WTC11 (cell line): ENCODE data around the gene ZCCHC2.

Source experiments
- FOXJ3 ChIP-seq: sonication (generic); formaldehyde crosslinking; IDR thresholded peaks from 2 replicates; pipeline ENCODE4 v1.9.0; 2021; ENCODE audit warnings: missing genetic modification reagents, mild to moderate bottlenecking, borderline replicate concordance
- IRF2 ChIP-seq: sonication (generic); formaldehyde crosslinking; IDR thresholded peaks from 2 replicates; pipeline ENCODE4 v1.8.0; 2022; ENCODE audit warnings: low read depth, missing genetic modification reagents, borderline replicate concordance
- JUN ChIP-seq: sonication (generic); formaldehyde crosslinking; IDR thresholded peaks from 2 replicates; pipeline ENCODE4 v1.8.0; 2023; ENCODE audit warnings: mild to moderate bottlenecking, missing genetic modification reagents
- MAX ChIP-seq: sonication (generic); formaldehyde crosslinking; IDR thresholded peaks from 2 replicates; pipeline ENCODE4 v1.8.0; 2022; ENCODE audit warnings: mild to moderate bottlenecking, missing genetic modification reagents
- NFYB ChIP-seq: sonication (generic); formaldehyde crosslinking; conservative IDR thresholded peaks from 2 replicates; pipeline ENCODE4 v1.8.0; 2022; ENCODE audit warnings: low read depth, missing genetic modification reagents
- SP1 ChIP-seq: sonication (generic); formaldehyde crosslinking; conservative IDR thresholded peaks from 2 replicates; pipeline ENCODE4 v1.8.1; 2022; ENCODE audit warnings: missing genetic modification reagents
- TCF7 ChIP-seq: sonication (generic); formaldehyde crosslinking; IDR thresholded peaks from 2 replicates; pipeline ENCODE4 v1.8.0; 2022; ENCODE audit warnings: mild to moderate bottlenecking, low read depth, missing genetic modification reagents, moderate library complexity
- ZNF263 ChIP-seq: sonication (generic); formaldehyde crosslinking; IDR thresholded peaks from 2 replicates; pipeline ENCODE4 v1.8.1; 2022; ENCODE audit warnings: low read depth, mild to moderate bottlenecking, moderate library complexity, missing genetic modification reagents
- TF ChIP-seq, protein P1 (sequence below): fragments of 200-600 bp; IDR thresholded peaks from 2 replicates; pipeline ENCODE4 v1.8.0; 2022; ENCODE audit warnings: antibody characterized with exemption
- TF ChIP-seq, protein P2 (sequence below): sonication (generic); formaldehyde crosslinking; IDR thresholded peaks from 2 replicates; pipeline ENCODE4 v1.8.0; 2023; ENCODE audit warnings: missing genetic modification reagents, mild to moderate bottlenecking, borderline replicate concordance
- TF ChIP-seq, protein P3 (sequence below): sonication (generic); formaldehyde crosslinking; IDR thresholded peaks from 2 replicates; pipeline ENCODE4 v1.8.0; 2022; ENCODE audit warnings: missing genetic modification reagents

DNA sequence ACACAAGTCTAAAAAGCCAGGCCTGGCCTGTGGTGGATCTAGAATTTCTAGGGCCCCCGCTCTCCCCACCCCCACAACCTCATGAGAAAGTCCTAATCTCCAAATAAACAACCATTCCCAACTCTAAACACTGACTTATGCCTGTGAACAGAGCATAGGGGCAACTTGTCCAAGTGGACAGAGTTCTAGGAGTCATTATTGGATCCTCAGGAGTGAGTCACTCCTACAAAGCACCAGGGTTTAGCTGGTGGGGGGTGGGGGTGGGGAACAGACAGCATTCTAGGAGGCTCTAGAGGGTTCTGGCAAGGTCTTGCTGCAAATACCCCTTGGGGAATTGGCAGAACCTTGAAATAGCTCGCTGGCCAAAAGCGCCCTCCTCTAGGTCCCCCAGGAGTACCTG is 83.3 kb downstream of the ZCCHC2 start:
- no peak for TF ChIP-seq IRF2 (CRISPR knock-in tag)
- TF ChIP-seq FOXJ3 (CRISPR knock-in tag), result no peak
- TF ChIP-seq, protein P1, sequence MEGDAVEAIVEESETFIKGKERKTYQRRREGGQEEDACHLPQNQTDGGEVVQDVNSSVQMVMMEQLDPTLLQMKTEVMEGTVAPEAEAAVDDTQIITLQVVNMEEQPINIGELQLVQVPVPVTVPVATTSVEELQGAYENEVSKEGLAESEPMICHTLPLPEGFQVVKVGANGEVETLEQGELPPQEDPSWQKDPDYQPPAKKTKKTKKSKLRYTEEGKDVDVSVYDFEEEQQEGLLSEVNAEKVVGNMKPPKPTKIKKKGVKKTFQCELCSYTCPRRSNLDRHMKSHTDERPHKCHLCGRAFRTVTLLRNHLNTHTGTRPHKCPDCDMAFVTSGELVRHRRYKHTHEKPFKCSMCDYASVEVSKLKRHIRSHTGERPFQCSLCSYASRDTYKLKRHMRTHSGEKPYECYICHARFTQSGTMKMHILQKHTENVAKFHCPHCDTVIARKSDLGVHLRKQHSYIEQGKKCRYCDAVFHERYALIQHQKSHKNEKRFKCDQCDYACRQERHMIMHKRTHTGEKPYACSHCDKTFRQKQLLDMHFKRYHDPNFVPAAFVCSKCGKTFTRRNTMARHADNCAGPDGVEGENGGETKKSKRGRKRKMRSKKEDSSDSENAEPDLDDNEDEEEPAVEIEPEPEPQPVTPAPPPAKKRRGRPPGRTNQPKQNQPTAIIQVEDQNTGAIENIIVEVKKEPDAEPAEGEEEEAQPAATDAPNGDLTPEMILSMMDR, result no peak
- TF ChIP-seq, protein P2, sequence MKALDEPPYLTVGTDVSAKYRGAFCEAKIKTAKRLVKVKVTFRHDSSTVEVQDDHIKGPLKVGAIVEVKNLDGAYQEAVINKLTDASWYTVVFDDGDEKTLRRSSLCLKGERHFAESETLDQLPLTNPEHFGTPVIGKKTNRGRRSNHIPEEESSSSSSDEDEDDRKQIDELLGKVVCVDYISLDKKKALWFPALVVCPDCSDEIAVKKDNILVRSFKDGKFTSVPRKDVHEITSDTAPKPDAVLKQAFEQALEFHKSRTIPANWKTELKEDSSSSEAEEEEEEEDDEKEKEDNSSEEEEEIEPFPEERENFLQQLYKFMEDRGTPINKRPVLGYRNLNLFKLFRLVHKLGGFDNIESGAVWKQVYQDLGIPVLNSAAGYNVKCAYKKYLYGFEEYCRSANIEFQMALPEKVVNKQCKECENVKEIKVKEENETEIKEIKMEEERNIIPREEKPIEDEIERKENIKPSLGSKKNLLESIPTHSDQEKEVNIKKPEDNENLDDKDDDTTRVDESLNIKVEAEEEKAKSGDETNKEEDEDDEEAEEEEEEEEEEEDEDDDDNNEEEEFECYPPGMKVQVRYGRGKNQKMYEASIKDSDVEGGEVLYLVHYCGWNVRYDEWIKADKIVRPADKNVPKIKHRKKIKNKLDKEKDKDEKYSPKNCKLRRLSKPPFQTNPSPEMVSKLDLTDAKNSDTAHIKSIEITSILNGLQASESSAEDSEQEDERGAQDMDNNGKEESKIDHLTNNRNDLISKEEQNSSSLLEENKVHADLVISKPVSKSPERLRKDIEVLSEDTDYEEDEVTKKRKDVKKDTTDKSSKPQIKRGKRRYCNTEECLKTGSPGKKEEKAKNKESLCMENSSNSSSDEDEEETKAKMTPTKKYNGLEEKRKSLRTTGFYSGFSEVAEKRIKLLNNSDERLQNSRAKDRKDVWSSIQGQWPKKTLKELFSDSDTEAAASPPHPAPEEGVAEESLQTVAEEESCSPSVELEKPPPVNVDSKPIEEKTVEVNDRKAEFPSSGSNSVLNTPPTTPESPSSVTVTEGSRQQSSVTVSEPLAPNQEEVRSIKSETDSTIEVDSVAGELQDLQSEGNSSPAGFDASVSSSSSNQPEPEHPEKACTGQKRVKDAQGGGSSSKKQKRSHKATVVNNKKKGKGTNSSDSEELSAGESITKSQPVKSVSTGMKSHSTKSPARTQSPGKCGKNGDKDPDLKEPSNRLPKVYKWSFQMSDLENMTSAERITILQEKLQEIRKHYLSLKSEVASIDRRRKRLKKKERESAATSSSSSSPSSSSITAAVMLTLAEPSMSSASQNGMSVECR (CRISPR knock-in tag), result no peak
- TF ChIP-seq JUN (CRISPR knock-in tag), result no peak
- TF ChIP-seq SP1 (CRISPR knock-in tag), result no peak
- TF ChIP-seq ZNF263 (CRISPR knock-in tag), result no peak
- TF ChIP-seq MAX (CRISPR knock-in tag), result no peak
- no peak for TF ChIP-seq TCF7
- TF ChIP-seq, protein P3, sequence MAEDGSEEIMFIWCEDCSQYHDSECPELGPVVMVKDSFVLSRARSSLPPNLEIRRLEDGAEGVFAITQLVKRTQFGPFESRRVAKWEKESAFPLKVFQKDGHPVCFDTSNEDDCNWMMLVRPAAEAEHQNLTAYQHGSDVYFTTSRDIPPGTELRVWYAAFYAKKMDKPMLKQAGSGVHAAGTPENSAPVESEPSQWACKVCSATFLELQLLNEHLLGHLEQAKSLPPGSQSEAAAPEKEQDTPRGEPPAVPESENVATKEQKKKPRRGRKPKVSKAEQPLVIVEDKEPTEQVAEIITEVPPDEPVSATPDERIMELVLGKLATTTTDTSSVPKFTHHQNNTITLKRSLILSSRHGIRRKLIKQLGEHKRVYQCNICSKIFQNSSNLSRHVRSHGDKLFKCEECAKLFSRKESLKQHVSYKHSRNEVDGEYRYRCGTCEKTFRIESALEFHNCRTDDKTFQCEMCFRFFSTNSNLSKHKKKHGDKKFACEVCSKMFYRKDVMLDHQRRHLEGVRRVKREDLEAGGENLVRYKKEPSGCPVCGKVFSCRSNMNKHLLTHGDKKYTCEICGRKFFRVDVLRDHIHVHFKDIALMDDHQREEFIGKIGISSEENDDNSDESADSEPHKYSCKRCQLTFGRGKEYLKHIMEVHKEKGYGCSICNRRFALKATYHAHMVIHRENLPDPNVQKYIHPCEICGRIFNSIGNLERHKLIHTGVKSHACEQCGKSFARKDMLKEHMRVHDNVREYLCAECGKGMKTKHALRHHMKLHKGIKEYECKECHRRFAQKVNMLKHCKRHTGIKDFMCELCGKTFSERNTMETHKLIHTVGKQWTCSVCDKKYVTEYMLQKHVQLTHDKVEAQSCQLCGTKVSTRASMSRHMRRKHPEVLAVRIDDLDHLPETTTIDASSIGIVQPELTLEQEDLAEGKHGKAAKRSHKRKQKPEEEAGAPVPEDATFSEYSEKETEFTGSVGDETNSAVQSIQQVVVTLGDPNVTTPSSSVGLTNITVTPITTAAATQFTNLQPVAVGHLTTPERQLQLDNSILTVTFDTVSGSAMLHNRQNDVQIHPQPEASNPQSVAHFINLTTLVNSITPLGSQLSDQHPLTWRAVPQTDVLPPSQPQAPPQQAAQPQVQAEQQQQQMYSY (CRISPR knock-in tag), result no peak
- no peak for TF ChIP-seq NFYB
